Measurements from ENCODE around the gene CHMP6.
"Not testable (repeated sequence)": the region's sequence is repeated elsewhere in the genome, so short reads cannot be mapped to it uniquely, and the experiment has no call there.

The CHMP6 gene

GRCh38 chr17:81016575-81016974 is 24.9 kb downstream of the CHMP6 start:
- DNase-seq = no peak

DNA sequence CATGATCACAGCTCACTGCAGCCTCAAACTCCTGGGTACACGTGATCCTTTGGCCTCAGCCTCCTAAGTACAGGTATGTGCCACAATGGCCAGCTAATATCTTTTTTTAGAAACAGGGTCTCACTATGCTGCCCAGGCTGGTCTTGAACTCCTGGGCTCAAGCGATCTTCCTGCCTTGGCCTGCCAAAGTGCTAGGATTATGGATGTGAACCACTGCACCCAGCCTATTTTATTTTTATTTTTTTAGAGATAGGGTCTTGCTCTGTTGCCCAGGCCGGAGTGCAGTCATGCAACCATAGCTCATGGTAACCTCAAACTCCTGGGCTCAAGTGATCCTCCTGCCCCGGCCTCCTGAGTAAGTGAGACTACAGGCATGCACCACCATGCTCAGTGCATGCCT is 25.7 kb downstream of the CHMP6 start:
- not testable (repeated sequence) for DNase-seq

- peak; percentile 54 for DNase-seq
Observed at GRCh38 chr17:81018044-81018802, 26.6 kb downstream of the CHMP6 start.

DNA sequence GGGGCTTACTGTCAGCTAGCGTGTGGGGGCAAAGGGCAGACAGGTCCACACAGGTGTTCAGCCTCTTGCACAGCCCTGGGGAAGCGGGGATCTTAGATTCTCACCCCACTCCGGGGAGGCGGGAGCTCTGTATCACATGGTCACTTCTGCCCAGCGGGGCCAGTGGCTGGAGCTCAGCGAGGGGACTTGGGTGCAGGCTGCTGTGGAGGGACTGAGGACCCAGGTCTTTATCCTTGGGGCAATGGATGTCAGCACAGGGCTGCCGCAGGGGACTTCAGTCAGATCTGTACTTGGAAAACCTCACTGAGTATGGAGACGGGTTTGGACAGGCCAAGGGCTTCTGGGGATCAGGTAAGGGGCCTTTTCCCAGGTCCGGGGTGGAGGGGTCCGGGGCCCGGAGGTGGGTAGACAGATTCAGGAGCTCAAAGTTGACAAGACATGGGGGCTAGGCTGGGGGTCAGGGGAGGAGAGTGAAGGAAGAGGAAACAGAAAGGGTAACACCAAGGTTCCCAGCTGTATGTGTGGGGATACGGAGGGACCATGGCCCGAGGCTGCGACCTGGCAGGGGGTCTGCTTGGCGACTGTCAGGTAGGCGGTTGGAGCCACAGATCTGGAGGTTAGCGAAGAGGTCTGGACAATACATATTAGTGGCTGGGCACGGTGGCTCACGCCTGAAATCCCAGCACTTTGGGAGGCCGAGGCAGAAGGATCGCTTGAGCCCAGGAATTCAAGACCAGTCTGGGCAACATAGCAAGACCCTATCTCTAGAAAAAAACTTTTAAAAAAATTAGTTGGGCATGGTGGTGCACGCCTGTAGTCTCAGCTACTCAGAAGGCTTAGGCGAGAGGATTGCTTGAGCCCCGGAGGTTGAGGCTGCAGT is 28.2 kb downstream of the CHMP6 start:
- DNase-seq = no peak

GRCh38 chr17:81020443-81020766 is 28.8 kb downstream of the CHMP6 start:
- DNase-seq = no peak

DNA sequence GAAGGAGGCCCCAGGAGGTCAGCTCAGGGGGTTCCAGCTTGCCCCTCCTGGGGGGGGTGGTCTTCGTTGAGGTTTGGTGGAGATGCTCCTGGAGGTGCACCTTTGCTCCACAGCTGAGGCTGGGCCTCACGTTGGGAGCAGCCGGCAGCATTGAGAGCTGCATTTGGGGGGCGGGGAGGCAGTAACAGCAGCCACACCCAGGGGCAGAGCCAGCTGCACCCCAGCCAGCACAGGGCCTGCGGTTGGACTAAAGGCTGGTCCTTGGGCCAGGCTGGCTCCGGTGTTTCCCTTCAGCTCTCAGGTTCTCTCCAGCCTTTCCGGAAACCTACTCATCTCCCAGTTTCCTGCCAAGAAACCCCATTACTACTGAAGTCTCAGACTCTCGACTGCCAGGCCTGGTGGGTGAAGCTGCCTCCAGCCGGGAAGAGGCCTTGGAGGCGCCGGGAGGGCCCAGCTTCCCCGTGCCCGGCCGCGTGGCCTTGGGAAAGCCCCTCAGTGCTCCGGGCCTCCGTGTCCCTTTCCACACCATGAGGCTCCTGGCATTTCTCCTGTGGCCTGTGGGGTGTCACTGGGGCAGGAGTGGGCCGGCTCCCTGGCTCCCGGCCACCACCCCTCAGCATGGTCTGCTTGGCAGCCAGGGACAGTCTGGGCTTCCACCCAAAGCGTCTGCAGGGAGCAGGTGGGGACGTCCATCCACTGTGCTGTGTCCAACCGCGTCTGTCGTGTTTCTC is 29.3 kb downstream of the CHMP6 start:
- no peak for DNase-seq

GRCh38 chr17:81021531-81022343 is 30.1 kb downstream of the CHMP6 start:
- no peak for DNase-seq

- DNase-seq = no peak
Observed at GRCh38 chr17:81022344-81022676, 30.7 kb downstream of the CHMP6 start.

GRCh38 chr17:81025065-81025740 is 33.6 kb downstream of the CHMP6 start:
- DNase-seq = no peak

GRCh38 chr17:81025741-81026129 is 34.1 kb downstream of the CHMP6 start:
- DNase-seq = peak; percentile 17

GRCh38 chr17:81026266-81027036 is 34.8 kb downstream of the CHMP6 start:
- DNase-seq = no peak

DNA sequence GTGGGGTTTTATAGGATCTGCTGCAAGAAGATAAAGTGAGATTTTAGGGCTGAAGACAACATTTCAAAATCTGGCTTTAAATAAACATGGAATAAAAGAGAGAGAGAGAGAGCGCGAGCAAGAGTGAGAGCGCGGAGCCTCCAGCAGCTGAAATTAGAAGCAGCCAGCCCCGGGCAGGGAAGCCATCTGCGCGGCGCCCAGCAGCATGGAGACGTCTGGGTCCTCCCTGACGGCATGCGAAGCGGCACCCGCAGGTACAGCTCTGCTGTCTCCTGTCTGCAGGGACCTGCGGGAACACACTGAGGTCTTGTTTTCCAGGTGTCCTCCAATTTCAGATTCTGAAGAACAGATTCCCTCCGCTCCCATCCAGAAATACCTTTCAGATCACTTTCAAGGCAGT is 35.4 kb downstream of the CHMP6 start:
- peak; percentile 49 for DNase-seq

GRCh38 chr17:81027591-81028505 is 36.2 kb downstream of the CHMP6 start:
- DNase-seq = peak; percentile 45

DNA sequence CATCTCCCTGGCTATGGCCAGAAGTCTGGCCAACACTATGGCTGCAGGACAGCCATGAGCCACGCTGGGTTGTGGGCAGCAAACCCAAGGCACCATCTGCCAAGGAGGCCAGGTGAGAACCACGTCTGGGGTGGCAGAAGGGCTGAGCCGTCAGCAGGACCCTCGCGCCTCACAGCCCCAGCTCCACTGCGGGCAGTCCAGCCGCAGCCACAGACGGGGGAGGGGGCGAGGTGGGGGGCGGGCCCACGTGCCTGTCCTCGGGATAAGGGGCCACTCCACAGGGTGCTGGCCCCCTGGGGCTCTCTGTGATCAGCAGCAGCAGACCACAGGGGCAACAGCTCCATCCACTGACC is 36.8 kb downstream of the CHMP6 start:
- no peak for DNase-seq

DNA sequence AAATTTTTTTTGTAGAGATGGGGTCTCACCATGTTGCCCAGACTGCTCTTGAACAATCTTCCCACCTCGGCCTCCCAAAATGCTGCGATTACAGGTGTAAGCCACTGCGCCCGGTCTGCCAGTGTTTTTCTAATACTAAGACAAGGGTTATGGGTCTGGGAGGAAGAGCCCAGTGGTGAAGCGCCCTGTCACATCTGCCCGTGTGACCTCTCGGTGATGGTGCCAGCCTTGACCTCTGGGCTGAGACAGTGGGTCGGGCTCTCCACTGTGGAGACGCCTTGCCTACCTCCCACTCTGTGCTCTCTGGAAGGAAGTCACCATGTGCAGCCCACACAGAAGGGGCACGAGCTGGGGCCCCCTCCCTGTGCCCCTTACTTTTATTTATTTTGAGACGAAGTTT is 38.2 kb downstream of the CHMP6 start:
- DNase-seq = no peak

DNA sequence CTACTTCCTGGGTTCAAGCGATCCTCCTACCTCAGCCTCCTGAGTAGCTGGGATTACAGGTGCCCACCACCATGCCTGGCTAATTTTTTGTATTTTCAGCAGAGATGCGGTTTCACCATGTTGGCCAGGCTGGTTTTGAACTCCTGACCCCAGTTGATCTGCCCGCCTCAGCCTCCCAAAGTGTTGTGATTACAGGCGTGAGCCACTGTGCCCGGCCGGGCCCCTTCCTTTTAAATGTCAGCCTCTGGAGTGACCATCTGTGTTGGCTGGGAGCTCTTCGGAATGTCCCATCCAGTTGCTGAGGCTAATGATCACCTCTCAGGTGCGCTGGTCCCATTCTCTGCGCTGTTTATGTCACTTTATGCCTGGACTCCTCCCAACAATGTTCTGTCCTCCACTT is 38.7 kb downstream of the CHMP6 start:
- not testable (repeated sequence) for DNase-seq

DNA sequence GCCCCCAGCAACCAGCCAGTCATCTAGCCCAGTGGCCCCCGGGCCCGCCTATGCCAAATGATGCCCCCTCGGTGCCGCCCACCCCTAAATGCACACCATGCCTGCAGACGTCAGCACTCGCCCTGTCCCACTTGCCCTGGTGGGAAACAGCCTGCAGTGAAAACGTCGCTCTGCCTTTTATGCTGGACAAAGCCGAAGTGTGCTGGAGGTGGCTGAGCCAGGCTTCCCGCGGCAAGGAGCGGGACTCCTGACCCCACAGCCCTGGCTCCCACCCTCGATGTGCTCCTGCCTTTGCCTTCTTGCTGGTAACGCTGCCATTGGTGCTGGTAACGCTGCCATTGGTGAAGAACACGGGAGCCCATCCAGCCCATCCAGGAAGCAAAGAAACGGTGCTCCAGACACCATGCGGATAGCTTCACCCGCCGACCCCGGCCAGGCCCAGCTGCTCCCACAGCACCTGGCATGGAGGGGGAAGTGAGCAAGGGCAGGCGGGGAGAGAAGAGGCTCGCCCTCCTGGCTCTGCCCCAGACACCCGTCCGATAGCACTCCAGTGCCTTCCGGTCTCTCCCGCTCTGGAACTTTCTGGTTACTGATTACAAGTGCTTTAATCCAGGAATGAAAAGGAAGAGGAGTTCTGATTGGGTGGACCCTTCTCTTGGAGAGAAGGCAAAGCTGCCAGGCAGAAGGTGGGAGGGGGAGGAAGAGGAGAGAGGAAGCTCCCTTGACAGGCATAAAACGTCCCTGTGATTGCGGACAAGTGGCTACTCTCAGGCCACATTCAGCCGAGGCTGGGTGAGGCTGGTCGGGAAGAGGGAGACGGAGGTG is 39.3 kb downstream of the CHMP6 start:
- DNase-seq = no peak

- DNase-seq = no peak
Observed at GRCh38 chr17:81031566-81032550, 40.2 kb downstream of the CHMP6 start.
